ENCODE data around the gene NPW. TPM values are rescaled to one million over a fixed set of nuclear protein-coding genes. Genes with fewer than 3 reads are reported as not detected.

Gene NPW
- total and polyA plus RNA-seq, 9 of the 15 experiments (the other 6 are each of a cell fraction or from before 2014, with no cell fraction given): 0.14 to 4.0 (median 2.6) TPM; not detected in 4

DNA sequence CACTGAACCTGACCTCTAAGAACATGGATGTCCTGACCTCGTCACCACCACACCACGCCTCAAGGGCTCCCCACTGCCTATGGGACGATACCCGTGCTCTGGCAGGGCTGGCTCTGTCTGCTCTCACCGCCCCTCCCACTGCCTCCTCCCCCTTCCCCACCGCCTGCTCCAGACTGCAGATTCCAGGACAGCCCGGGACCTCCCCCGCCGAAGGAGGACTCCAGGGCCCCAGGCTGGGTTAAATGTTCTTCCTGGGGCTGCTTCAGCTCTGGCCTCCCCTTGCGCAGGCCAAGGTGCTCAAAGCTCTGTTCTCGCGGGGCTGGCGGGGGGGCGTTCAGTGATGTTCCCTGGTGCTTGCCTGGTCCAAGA lies 3.1 kb downstream of the NPW start:
- Histone ChIP-seq H4K20me1 (replicated peaks; ENCODE audit: control insufficient read depth, insufficient read depth, low read length) (0 out of 2 replicates have a peak, but pooled peaks cover 4% of the 10 kb centered on the region), H2AFZ (ENCODE audit: low read depth, low read length) (peak overlapping the region; percentile 99), H3K79me2 (ENCODE audit: control insufficient read depth, insufficient read depth, low read length) (peaks cover 8% of the 10 kb centered on the region; the same call in 2 of the 3 replicates), H3K9me3 (replicated peaks; ENCODE audit: control insufficient read depth, insufficient read depth, low read depth, low read length) (no peaks in the 10 kb centered on the region), H3K27me3 (ENCODE audit: control insufficient read depth in 2 of 2, insufficient read depth in 2 of 2, low read length in 2 of 2) (no peaks in the 10 kb centered on the region), H3K27ac (ENCODE audit: extremely low read depth, low read depth, low read length) (no peak overlapping the region), H3K4me3 (peak overlapping the region; percentile 41), H3K9me1 (ENCODE audit: control insufficient read depth, insufficient read depth, low read length) (no peaks in the 10 kb centered on the region), H3K36me3 (ENCODE audit: control insufficient read depth, insufficient read depth, low read length) (no peaks in the 10 kb centered on the region), H3K4me1 (replicated peaks in 1 of 2; ENCODE audit: control insufficient read depth in 2 of 2, insufficient read depth in 2 of 2, low read length in 2 of 2) (peaks cover 17 to 73% of the 10 kb centered on the region in 2 experiments; a peak in 4 of 5 replicates), H3K9ac (ENCODE audit: insufficient read depth in 1 of 2, low read depth in 2 of 2, low read length in 2 of 2) (peak overlapping the region; percentile 44 to 89; a peak in 3 of 4 replicates), H3K4me2 (ENCODE audit: insufficient read depth, low read length) (peak overlapping the region; percentile 87)
- ATAC-seq: peak; percentile 40
- ChIA-PET CTCF (ENCODE audit: low intra/inter-chr PET ratio) (interaction anchor here (0.7 to 2.1 kb wide), 3 partner anchors 25 to 132 kb away, joined by 3 to 15 read pairs (median 5); partner anchors contain the start of genes NTHL1, TRAF7 and TSC2), POLR2A (interaction anchor here (0.6 to 3.3 kb wide), 2 partner anchors 66 to 131 kb away, joined by 4 to 35 read pairs; partner anchors contain the start of gene TRAF7)
- DNase-seq (ENCODE audit: extremely low read depth in 1 of 4, low spot score in 3 of 4): peak; percentile 64 to 73 (median 68)
- no TSS peak for BruUV-seq (replicated peaks)
- in situ Hi-C loops (cut with MboI): loop anchor here (5.0 kb wide), 1 partner anchor 120 kb away; no protein-coding TSS in a partner anchor
- intact Hi-C loops (cut with micrococcal nuclease): loop anchor here (1.0 to 5.0 kb wide), 2 partner anchors 118 to 245 kb away; partner anchors contain the start of gene RNPS1
- TF ChIP-seq, protein P1, sequence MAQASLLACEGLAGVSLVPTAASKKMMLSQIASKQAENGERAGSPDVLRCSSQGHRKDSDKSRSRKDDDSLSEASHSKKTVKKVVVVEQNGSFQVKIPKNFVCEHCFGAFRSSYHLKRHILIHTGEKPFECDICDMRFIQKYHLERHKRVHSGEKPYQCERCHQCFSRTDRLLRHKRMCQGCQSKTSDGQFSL (CRISPR knock-in tag; IDR thresholded peaks at IDR 0.05): no peak; the same call in 1 of the 2 replicates
- TF ChIP-seq, protein P1 (tag; IDR thresholded peaks at IDR 0.05): peak in 1 of 2 experiments; percentile 84; a peak in 2 of 4 replicates
- TF ChIP-seq LARP7 (IDR thresholded peaks at IDR 0.05) (no peak), L3MBTL2 (IDR thresholded peaks at IDR 0.05) (0 out of 2 replicates have a peak, but pooled peaks have one; percentile 28), NRF1 (conservative IDR thresholded peaks at IDR 0.05 in 1 of 2, IDR thresholded peaks at IDR 0.05 in 1 of 2) (peak; percentile 80 to 82), KDM2B (CRISPR knock-in tag; IDR thresholded peaks at IDR 0.05) (peak; percentile 40; the same call in 1 of the 2 replicates), PCBP1 (IDR thresholded peaks at IDR 0.05; ENCODE audit: low read depth, low read length, poor library complexity, severe bottlenecking) (peak; percentile 21), GATAD2B (IDR thresholded peaks at IDR 0.05; ENCODE audit: borderline replicate concordance) (no peak), LEF1 (IDR thresholded peaks at IDR 0.05) (no peak), MCM3 (IDR thresholded peaks at IDR 0.05) (no peak), CHD2 (IDR thresholded peaks at IDR 0.05; ENCODE audit: low read depth, low read length) (peak; percentile 78; the same call in 1 of the 2 replicates)
- TF ChIP-seq, protein P2, sequence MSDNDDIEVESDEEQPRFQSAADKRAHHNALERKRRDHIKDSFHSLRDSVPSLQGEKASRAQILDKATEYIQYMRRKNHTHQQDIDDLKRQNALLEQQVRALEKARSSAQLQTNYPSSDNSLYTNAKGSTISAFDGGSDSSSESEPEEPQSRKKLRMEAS (CRISPR knock-in tag; IDR thresholded peaks at IDR 0.05): 0 out of 2 replicates have a peak, but pooled peaks have one; percentile 6
- TF ChIP-seq, protein P3, sequence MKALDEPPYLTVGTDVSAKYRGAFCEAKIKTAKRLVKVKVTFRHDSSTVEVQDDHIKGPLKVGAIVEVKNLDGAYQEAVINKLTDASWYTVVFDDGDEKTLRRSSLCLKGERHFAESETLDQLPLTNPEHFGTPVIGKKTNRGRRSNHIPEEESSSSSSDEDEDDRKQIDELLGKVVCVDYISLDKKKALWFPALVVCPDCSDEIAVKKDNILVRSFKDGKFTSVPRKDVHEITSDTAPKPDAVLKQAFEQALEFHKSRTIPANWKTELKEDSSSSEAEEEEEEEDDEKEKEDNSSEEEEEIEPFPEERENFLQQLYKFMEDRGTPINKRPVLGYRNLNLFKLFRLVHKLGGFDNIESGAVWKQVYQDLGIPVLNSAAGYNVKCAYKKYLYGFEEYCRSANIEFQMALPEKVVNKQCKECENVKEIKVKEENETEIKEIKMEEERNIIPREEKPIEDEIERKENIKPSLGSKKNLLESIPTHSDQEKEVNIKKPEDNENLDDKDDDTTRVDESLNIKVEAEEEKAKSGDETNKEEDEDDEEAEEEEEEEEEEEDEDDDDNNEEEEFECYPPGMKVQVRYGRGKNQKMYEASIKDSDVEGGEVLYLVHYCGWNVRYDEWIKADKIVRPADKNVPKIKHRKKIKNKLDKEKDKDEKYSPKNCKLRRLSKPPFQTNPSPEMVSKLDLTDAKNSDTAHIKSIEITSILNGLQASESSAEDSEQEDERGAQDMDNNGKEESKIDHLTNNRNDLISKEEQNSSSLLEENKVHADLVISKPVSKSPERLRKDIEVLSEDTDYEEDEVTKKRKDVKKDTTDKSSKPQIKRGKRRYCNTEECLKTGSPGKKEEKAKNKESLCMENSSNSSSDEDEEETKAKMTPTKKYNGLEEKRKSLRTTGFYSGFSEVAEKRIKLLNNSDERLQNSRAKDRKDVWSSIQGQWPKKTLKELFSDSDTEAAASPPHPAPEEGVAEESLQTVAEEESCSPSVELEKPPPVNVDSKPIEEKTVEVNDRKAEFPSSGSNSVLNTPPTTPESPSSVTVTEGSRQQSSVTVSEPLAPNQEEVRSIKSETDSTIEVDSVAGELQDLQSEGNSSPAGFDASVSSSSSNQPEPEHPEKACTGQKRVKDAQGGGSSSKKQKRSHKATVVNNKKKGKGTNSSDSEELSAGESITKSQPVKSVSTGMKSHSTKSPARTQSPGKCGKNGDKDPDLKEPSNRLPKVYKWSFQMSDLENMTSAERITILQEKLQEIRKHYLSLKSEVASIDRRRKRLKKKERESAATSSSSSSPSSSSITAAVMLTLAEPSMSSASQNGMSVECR (CRISPR knock-in tag; IDR thresholded peaks at IDR 0.05): 0 out of 2 replicates have a peak, but pooled peaks have one; percentile 1
- no peak for FAIRE-seq
- 9% methylated on average over 10 of the region's 14 CpGs for WGBS (ENCODE audit: insufficient coverage, low coverage, missing lambda C conversion rate)

All from K562 (cell line).